GM19351 (cell line): ENCODE data around the gene PAK3.

Experiments used
- ATAC-seq: cut with Tn5 transposase; IDR thresholded peaks from one replicate; pipeline ENCODE4 v1.9.1; 2021; ENCODE audit warnings: mild to moderate bottlenecking, moderate library complexity; ENCODE audit not compliant: unreplicated experiment

PAK3 gene

GRCh38 chrX:111257733-111258132 is 161.7 kb downstream of the PAK3 start:
- no peak for ATAC-seq

- ATAC-seq, result no peak
These were observed 163.6 kb downstream of the PAK3 start for GRCh38 chrX:111259559-111259958.

- ATAC-seq, result no peak
These were observed 164.5 kb downstream of the PAK3 start for GRCh38 chrX:111260451-111260850.

GRCh38 chrX:111262086-111262485 is 166.1 kb downstream of the PAK3 start:
- ATAC-seq, result no peak

GRCh38 chrX:111264385-111264784 is 168.4 kb downstream of the PAK3 start:
- ATAC-seq, result no peak

- ATAC-seq, result no peak
These were observed 169.5 kb downstream of the PAK3 start for GRCh38 chrX:111265486-111265885.

GRCh38 chrX:111268506-111268905 is 172.5 kb downstream of the PAK3 start:
- ATAC-seq, result no peak

- no peak for ATAC-seq
These were observed 174.3 kb downstream of the PAK3 start, which contains the start of gene CAPN6 for GRCh38 chrX:111270339-111270738. Gene CAPN6, minus strand, starts transcription at chrX:111270483. Its CDS starts 6,547 bp downstream, at chrX:111263936.
